ENCODE data around the gene CNTN4. TPM values are rescaled to one million over a fixed set of nuclear protein-coding genes. Genes with fewer than 3 reads are reported as not detected.
"Not testable (repeated sequence)": the region's sequence is repeated elsewhere in the genome, so short reads cannot be mapped to it uniquely, and the experiment has no call there.

The CNTN4 gene
- polyA plus RNA-seq, 2 donors, result 0.51 to 0.54 TPM

- Histone ChIP-seq H3K4me3 (ENCODE audit: low read depth in 1 of 2, low read length in 2 of 2) (no peak overlapping the region), H3K36me3 (ENCODE audit: control insufficient read depth in 2 of 2, insufficient read depth in 2 of 2, low read length in 1 of 2) (no peaks in the 10 kb centered on the region), H3K4me1 (ENCODE audit: control insufficient read depth in 2 of 2, insufficient read depth in 2 of 2, low read length in 1 of 2) (no peaks in the 10 kb centered on the region), H3K27me3 (ENCODE audit: control insufficient read depth in 1 of 2, insufficient read depth in 2 of 2, low read length in 2 of 2) (no peaks in the 10 kb centered on the region), H3K27ac (ENCODE audit: low read depth in 2 of 2, low read length in 1 of 2) (no peak overlapping the region), H3K9me3 (ENCODE audit: control insufficient read depth in 2 of 2, insufficient read depth in 1 of 2, low read depth in 1 of 2, low read length in 1 of 2) (no peaks in the 10 kb centered on the region)
- WGBS, 2 donors, result 75 to 82% methylated on average over 5 of the region's 5 CpGs
These were observed 810.2 kb downstream of the CNTN4 start for GRCh38 chr3:2908693-2909351.

- Histone ChIP-seq H3K4me1 (ENCODE audit: control insufficient read depth in 2 of 2, insufficient read depth in 2 of 2, low read length in 1 of 2) (no peaks in the 10 kb centered on the region), H3K27ac (ENCODE audit: low read depth in 2 of 2, low read length in 1 of 2) (no peak overlapping the region), H3K4me3 (ENCODE audit: low read depth in 1 of 2, low read length in 2 of 2) (no peak overlapping the region), H3K27me3 (ENCODE audit: control insufficient read depth in 1 of 2, insufficient read depth in 2 of 2, low read length in 2 of 2) (no peaks in the 10 kb centered on the region), H3K36me3 (ENCODE audit: control insufficient read depth in 2 of 2, insufficient read depth in 2 of 2, low read length in 1 of 2) (no peaks in the 10 kb centered on the region), H3K9me3 (ENCODE audit: control insufficient read depth in 2 of 2, insufficient read depth in 1 of 2, low read depth in 1 of 2, low read length in 1 of 2) (no peaks in the 10 kb centered on the region)
- WGBS, 2 donors, result 67 to 80% methylated on average over 2 of the region's 2 CpGs
These were observed 812.3 kb downstream of the CNTN4 start for GRCh38 chr3:2910997-2911396.

GRCh38 chr3:2915826-2916225 is 817.2 kb downstream of the CNTN4 start:
- Histone ChIP-seq H3K36me3 (ENCODE audit: control insufficient read depth in 2 of 2, insufficient read depth in 2 of 2, low read length in 1 of 2) (no peaks in the 10 kb centered on the region), H3K27me3 (ENCODE audit: control insufficient read depth in 1 of 2, insufficient read depth in 2 of 2, low read length in 2 of 2) (no peaks in the 10 kb centered on the region), H3K9me3 (ENCODE audit: control insufficient read depth in 2 of 2, insufficient read depth in 1 of 2, low read depth in 1 of 2, low read length in 1 of 2) (no peaks in the 10 kb centered on the region), H3K4me3 (ENCODE audit: low read depth in 1 of 2, low read length in 2 of 2) (no peak overlapping the region), H3K27ac (ENCODE audit: low read depth in 2 of 2, low read length in 1 of 2) (no peak overlapping the region), H3K4me1 (ENCODE audit: control insufficient read depth in 2 of 2, insufficient read depth in 2 of 2, low read length in 1 of 2) (no peaks in the 10 kb centered on the region)
- 75 to 84% methylated on average over 3 of the region's 3 CpGs for WGBS, 2 donors

- H3K27me3 ChIP-seq (ENCODE audit: control insufficient read depth in 1 of 2, insufficient read depth in 2 of 2, low read length in 2 of 2); H3K27ac ChIP-seq (ENCODE audit: low read depth in 2 of 2, low read length in 1 of 2); H3K4me3 ChIP-seq (ENCODE audit: low read depth in 1 of 2, low read length in 2 of 2); H3K9me3 ChIP-seq (ENCODE audit: control insufficient read depth in 2 of 2, insufficient read depth in 1 of 2, low read depth in 1 of 2, low read length in 1 of 2); H3K36me3 ChIP-seq (ENCODE audit: control insufficient read depth in 2 of 2, insufficient read depth in 2 of 2, low read length in 1 of 2); H3K4me1 ChIP-seq (ENCODE audit: control insufficient read depth in 2 of 2, insufficient read depth in 2 of 2, low read length in 1 of 2): not testable (repeated sequence)
- WGBS, 2 donors, result 92 to 94% methylated on average over 13 to 25 of the region's 25 CpGs
These were observed 818.0 kb downstream of the CNTN4 start for GRCh38 chr3:2916640-2917039.

DNA sequence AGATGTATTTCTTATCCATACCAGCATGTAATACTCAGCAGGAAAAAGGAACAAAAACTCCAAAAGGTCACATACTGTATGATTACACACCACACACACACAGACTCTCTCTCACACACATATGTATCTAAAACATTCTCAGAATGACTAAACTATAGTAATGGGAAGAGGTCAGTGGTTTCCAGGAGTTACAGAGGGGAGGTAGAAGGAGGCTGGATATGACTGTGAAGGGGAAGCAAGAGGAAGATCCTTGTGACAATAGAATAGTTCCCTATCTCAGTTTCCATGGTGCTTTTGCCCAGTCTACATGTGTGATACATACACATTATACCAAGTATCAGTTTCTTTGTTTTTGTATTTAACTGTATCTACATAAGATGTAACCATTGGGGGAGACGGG is 821.4 kb downstream of the CNTN4 start:
- Histone ChIP-seq H3K4me3 (ENCODE audit: low read depth in 1 of 2, low read length in 2 of 2) (no peak overlapping the region), H3K27me3 (ENCODE audit: control insufficient read depth in 1 of 2, insufficient read depth in 2 of 2, low read length in 2 of 2) (no peaks in the 10 kb centered on the region), H3K9me3 (ENCODE audit: control insufficient read depth in 2 of 2, insufficient read depth in 1 of 2, low read depth in 1 of 2, low read length in 1 of 2) (no peaks in the 10 kb centered on the region), H3K27ac (ENCODE audit: low read depth in 2 of 2, low read length in 1 of 2) (no peak overlapping the region), H3K36me3 (ENCODE audit: control insufficient read depth in 2 of 2, insufficient read depth in 2 of 2, low read length in 1 of 2) (no peaks in the 10 kb centered on the region), H3K4me1 (ENCODE audit: control insufficient read depth in 2 of 2, insufficient read depth in 2 of 2, low read length in 1 of 2) (no peaks in the 10 kb centered on the region)
- 85 to 86% methylated on average over 1 of the region's 1 CpG for WGBS, 2 donors

DNA sequence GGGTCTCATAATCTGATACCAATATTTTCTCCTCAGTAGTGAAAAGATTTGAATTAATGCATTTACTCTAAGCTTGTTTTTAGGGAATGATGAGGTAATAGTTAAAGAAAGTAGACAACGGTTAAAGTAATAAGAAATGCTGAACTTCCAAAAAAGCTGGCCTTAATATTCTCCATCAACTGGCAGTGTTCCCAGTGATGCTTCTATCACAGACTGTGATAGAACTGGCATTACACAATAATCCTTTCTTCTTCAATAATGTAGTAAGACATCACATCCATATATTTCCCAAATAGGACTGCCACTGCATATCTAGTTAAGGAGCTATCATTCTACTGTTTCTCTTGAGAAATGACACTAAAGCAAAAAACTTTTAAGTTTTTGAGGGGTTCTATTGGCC is 822.8 kb downstream of the CNTN4 start:
- Histone ChIP-seq H3K27ac (ENCODE audit: low read depth in 2 of 2, low read length in 1 of 2) (no peak overlapping the region), H3K4me1 (ENCODE audit: control insufficient read depth in 2 of 2, insufficient read depth in 2 of 2, low read length in 1 of 2) (no peaks in the 10 kb centered on the region), H3K27me3 (ENCODE audit: control insufficient read depth in 1 of 2, insufficient read depth in 2 of 2, low read length in 2 of 2) (no peaks in the 10 kb centered on the region), H3K9me3 (ENCODE audit: control insufficient read depth in 2 of 2, insufficient read depth in 1 of 2, low read depth in 1 of 2, low read length in 1 of 2) (no peaks in the 10 kb centered on the region), H3K4me3 (ENCODE audit: low read depth in 1 of 2, low read length in 2 of 2) (no peak overlapping the region), H3K36me3 (ENCODE audit: control insufficient read depth in 2 of 2, insufficient read depth in 2 of 2, low read length in 1 of 2) (no peaks in the 10 kb centered on the region)
- WGBS, 2 donors, result 53 to 61% methylated on average over 1 of the region's 1 CpG

- Histone ChIP-seq H3K9me3 (ENCODE audit: control insufficient read depth in 2 of 2, insufficient read depth in 1 of 2, low read depth in 1 of 2, low read length in 1 of 2) (no peaks in the 10 kb centered on the region), H3K4me1 (ENCODE audit: control insufficient read depth in 2 of 2, insufficient read depth in 2 of 2, low read length in 1 of 2) (no peaks in the 10 kb centered on the region), H3K4me3 (ENCODE audit: low read depth in 1 of 2, low read length in 2 of 2) (no peak overlapping the region), H3K27me3 (ENCODE audit: control insufficient read depth in 1 of 2, insufficient read depth in 2 of 2, low read length in 2 of 2) (no peaks in the 10 kb centered on the region), H3K36me3 (ENCODE audit: control insufficient read depth in 2 of 2, insufficient read depth in 2 of 2, low read length in 1 of 2) (no peaks in the 10 kb centered on the region), H3K27ac (ENCODE audit: low read depth in 2 of 2, low read length in 1 of 2) (no peak overlapping the region)
- 66 to 83% methylated on average over 1 of the region's 1 CpG for WGBS, 2 donors
These were observed 823.2 kb downstream of the CNTN4 start for GRCh38 chr3:2921903-2922302.

- Histone ChIP-seq H3K4me3 (ENCODE audit: low read depth in 1 of 2, low read length in 2 of 2) (no peak overlapping the region), H3K36me3 (ENCODE audit: control insufficient read depth in 2 of 2, insufficient read depth in 2 of 2, low read length in 1 of 2) (no peaks in the 10 kb centered on the region), H3K4me1 (ENCODE audit: control insufficient read depth in 2 of 2, insufficient read depth in 2 of 2, low read length in 1 of 2) (no peaks in the 10 kb centered on the region), H3K27me3 (ENCODE audit: control insufficient read depth in 1 of 2, insufficient read depth in 2 of 2, low read length in 2 of 2) (no peaks in the 10 kb centered on the region), H3K27ac (ENCODE audit: low read depth in 2 of 2, low read length in 1 of 2) (no peak overlapping the region), H3K9me3 (ENCODE audit: control insufficient read depth in 2 of 2, insufficient read depth in 1 of 2, low read depth in 1 of 2, low read length in 1 of 2) (no peaks in the 10 kb centered on the region)
- WGBS, 2 donors, result 44% methylated on average over 3 of the region's 3 CpGs
These were observed 824.7 kb downstream of the CNTN4 start for GRCh38 chr3:2923390-2923789.

GRCh38 chr3:2927259-2927658 is 828.6 kb downstream of the CNTN4 start:
- no peak overlapping the region for H3K4me3 ChIP-seq (ENCODE audit: low read depth in 1 of 2, low read length in 2 of 2)
- H3K27me3 ChIP-seq (ENCODE audit: control insufficient read depth in 1 of 2, insufficient read depth in 2 of 2, low read length in 2 of 2), result no peaks in the 10 kb centered on the region
- 47 to 50% methylated on average over 1 of the region's 1 CpG for WGBS, 2 donors
- H3K9me3 ChIP-seq (ENCODE audit: control insufficient read depth in 2 of 2, insufficient read depth in 1 of 2, low read depth in 1 of 2, low read length in 1 of 2), result no peaks in the 10 kb centered on the region
- no peaks in the 10 kb centered on the region for H3K36me3 ChIP-seq (ENCODE audit: control insufficient read depth in 2 of 2, insufficient read depth in 2 of 2, low read length in 1 of 2)
- no peaks in the 10 kb centered on the region for H3K4me1 ChIP-seq (ENCODE audit: control insufficient read depth in 2 of 2, insufficient read depth in 2 of 2, low read length in 1 of 2)
- H3K27ac ChIP-seq (ENCODE audit: low read depth in 2 of 2, low read length in 1 of 2), result no peak overlapping the region

DNA sequence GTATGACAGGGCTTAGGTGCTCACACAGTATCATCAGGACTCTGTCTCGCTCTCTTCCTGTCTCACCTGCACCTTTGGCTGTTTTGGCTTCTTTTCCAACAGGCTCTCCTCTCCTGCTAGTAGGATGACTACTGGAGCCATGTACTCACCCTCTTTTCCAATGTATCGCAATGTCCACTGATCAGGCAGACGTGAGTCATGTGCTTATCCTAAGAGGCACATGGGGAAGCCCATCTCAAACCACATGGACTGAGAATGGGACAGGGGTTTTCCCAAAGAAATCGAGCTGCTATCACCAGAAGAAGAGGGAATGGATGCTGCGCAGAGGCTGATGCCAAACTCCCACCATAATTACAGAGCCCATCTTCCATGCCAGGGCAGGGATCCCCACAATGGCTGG is 830.9 kb downstream of the CNTN4 start:
- no peaks in the 10 kb centered on the region for H3K27me3 ChIP-seq (ENCODE audit: control insufficient read depth in 1 of 2, insufficient read depth in 2 of 2, low read length in 2 of 2)
- no peak overlapping the region for H3K4me3 ChIP-seq (ENCODE audit: low read depth in 1 of 2, low read length in 2 of 2)
- no peaks in the 10 kb centered on the region for H3K36me3 ChIP-seq (ENCODE audit: control insufficient read depth in 2 of 2, insufficient read depth in 2 of 2, low read length in 1 of 2)
- H3K4me1 ChIP-seq (ENCODE audit: control insufficient read depth in 2 of 2, insufficient read depth in 2 of 2, low read length in 1 of 2), result no peaks in the 10 kb centered on the region
- H3K27ac ChIP-seq (ENCODE audit: low read depth in 2 of 2, low read length in 1 of 2), result no peak overlapping the region
- no peaks in the 10 kb centered on the region for H3K9me3 ChIP-seq (ENCODE audit: control insufficient read depth in 2 of 2, insufficient read depth in 1 of 2, low read depth in 1 of 2, low read length in 1 of 2)
- 73 to 82% methylated on average over 5 of the region's 5 CpGs for WGBS, 2 donors
